Activated naive CD8-positive, alpha-beta T cell treated with anti-CD3 and anti-CD28 coated beads, Interleukin-2, amount 50 U/mL, for 16 hours (primary cell): ENCODE results near the gene DSTYK.
"Not testable (repeated sequence)": the region's sequence is repeated elsewhere in the genome, so short reads cannot be mapped to it uniquely, and the experiment has no call there.

Source experiments
- DNase-seq: peaks from one replicate; pipeline ENCODE4 v3.0.0-alpha.2; 2020; ENCODE audit warnings: low read depth, low spot score

DSTYK gene

GRCh38 chr1:205240569-205240968, 29.1 kb upstream of the DSTYK start:
- DNase-seq: no peak

- no peak for DNase-seq
Observed at GRCh38 chr1:205240118-205240517, 28.6 kb upstream of the DSTYK start.

GRCh38 chr1:205239078-205239477, 27.6 kb upstream of the DSTYK start:
- no peak for DNase-seq

- DNase-seq: peak; percentile 14
Observed at GRCh38 chr1:205237526-205238484, 26.3 kb upstream of the DSTYK start.

- DNase-seq: no peak
Observed at GRCh38 chr1:205236951-205237475, 25.5 kb upstream of the DSTYK start.

GRCh38 chr1:205236526-205236925, 25.0 kb upstream of the DSTYK start:
- DNase-seq: no peak

GRCh38 chr1:205235951-205236350, 24.4 kb upstream of the DSTYK start:
- DNase-seq: no peak

GRCh38 chr1:205233986-205234385, 22.5 kb upstream of the DSTYK start:
- not testable (repeated sequence) for DNase-seq

- DNase-seq: no peak
Observed at GRCh38 chr1:205232945-205233397, 21.5 kb upstream of the DSTYK start.

GRCh38 chr1:205232127-205232820, 20.8 kb upstream of the DSTYK start:
- DNase-seq: no peak

- no peak for DNase-seq
Observed at GRCh38 chr1:205230982-205231381, 19.5 kb upstream of the DSTYK start.

- no peak for DNase-seq
Observed at GRCh38 chr1:205229916-205230700, 18.6 kb upstream of the DSTYK start.

GRCh38 chr1:205229399-205229871, 17.9 kb upstream of the DSTYK start:
- DNase-seq: no peak

GRCh38 chr1:205228093-205228521, 16.6 kb upstream of the DSTYK start:
- no peak for DNase-seq

- peak; percentile 68 for DNase-seq
Observed at GRCh38 chr1:205227584-205228013, 16.1 kb upstream of the DSTYK start, which contains the start of gene TMCC2. TMCC2 (plus strand) TSS chr1:205227946; CDS start chr1:205228565, 619 bp downstream.

GRCh38 chr1:205226868-205227583, 15.5 kb upstream of the DSTYK start:
- DNase-seq: no peak

- no peak for DNase-seq
Observed at GRCh38 chr1:205225901-205226765, 14.6 kb upstream of the DSTYK start.

- DNase-seq: no peak
Observed at GRCh38 chr1:205224736-205225135, 13.2 kb upstream of the DSTYK start.

- DNase-seq: no peak
Observed at GRCh38 chr1:205220421-205220820, 8.9 kb upstream of the DSTYK start.

GRCh38 chr1:205217418-205217817, 5.9 kb upstream of the DSTYK start:
- DNase-seq: no peak
